Loucy (cell line): ENCODE data around the gene APOO.

Experiments used
- EZH2phosphoT487 ChIP-seq: fragments of 200-600 bp; IDR thresholded peaks from 2 replicates; pipeline ENCODE4 v1.6.1; 2018; ENCODE audit warnings: antibody characterized with exemption, mild to moderate bottlenecking, moderate library complexity, borderline replicate concordance
- TF ChIP-seq, protein P1 (sequence below): fragments of 200-600 bp; sonication (generic); conservative IDR thresholded peaks from 2 replicates; pipeline ENCODE4 v1.5.1; 2014; ENCODE audit warnings: mild to moderate bottlenecking, antibody characterized with exemption, low read length

DNA sequence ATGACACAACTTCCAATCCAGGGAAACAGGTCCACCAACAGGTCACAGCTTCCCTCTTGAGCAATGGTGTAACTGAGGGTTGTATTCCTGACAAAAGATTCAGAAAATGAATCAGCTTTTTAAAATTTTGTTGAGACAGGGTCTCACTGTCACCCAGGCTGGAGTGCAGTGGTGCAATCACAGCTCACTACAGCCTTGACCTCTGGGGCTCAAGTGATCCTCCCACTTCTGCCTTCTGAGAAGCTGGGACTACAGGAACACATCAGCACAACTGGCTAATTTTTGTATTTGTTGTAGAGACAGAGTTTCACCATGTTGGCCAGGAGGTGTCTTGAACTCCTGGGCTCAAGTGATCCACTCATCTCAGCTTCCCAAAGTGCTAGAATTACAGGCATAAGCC is 81.1 kb downstream of the APOO start:
- TF ChIP-seq, protein P1, sequence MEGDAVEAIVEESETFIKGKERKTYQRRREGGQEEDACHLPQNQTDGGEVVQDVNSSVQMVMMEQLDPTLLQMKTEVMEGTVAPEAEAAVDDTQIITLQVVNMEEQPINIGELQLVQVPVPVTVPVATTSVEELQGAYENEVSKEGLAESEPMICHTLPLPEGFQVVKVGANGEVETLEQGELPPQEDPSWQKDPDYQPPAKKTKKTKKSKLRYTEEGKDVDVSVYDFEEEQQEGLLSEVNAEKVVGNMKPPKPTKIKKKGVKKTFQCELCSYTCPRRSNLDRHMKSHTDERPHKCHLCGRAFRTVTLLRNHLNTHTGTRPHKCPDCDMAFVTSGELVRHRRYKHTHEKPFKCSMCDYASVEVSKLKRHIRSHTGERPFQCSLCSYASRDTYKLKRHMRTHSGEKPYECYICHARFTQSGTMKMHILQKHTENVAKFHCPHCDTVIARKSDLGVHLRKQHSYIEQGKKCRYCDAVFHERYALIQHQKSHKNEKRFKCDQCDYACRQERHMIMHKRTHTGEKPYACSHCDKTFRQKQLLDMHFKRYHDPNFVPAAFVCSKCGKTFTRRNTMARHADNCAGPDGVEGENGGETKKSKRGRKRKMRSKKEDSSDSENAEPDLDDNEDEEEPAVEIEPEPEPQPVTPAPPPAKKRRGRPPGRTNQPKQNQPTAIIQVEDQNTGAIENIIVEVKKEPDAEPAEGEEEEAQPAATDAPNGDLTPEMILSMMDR = no peak
- no peak for TF ChIP-seq EZH2phosphoT487
